ENCODE results near the gene CCDC12. TPM values are rescaled to one million over a fixed set of nuclear protein-coding genes. Genes with fewer than 3 reads are reported as not detected.

The CCDC12 gene
- polyA plus RNA-seq, 1 of the 3 experiments (the other 2 are of a cell fraction): 105 TPM

DNA sequence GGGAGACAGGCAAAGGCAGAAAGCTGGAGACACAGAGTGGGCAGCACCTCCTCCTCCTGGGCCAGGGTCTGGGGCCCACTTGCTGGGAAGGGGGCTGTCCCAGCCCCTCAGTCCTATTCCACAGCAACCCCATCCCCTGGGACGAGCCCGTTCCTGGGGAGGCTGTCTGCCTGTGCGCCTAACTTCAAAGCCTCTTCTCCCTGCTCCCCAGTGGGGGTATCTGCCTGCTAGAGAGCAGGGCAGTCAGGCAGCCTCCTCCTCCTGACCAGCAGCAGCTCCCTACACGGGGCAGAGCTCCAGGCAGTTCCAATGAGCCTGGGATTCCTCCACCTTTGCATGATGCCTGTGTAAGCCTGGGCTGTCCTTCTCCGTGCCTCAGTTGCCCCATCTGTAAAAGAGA lies 92.1 kb downstream of the CCDC12 start:
- Histone ChIP-seq H3K36me3 (replicated peaks in 1 of 2; ENCODE audit: control insufficient read depth in 1 of 2, insufficient read depth in 2 of 2, low read length in 1 of 2) (no peaks in the 10 kb centered on the region), H3K4me1 (ENCODE audit: control insufficient read depth in 1 of 2, insufficient read depth in 2 of 2, low read depth in 1 of 2, low read length in 1 of 2) (peaks cover 0 to 8% of the 10 kb centered on the region in 2 experiments; a peak in 1 of 4 replicates), H3K27ac (ENCODE audit: low read depth in 2 of 2, low read length in 1 of 2) (no peak overlapping the region), H3F3A (replicated peaks; ENCODE audit: insufficient read depth) (peaks cover 7% of the 10 kb centered on the region), H3K27me3 (ENCODE audit: insufficient read depth) (peaks cover 22% of the 10 kb centered on the region), H3K4me2 (no peak overlapping the region), H3K9ac (no peak overlapping the region), H3K9me3 (no peaks in the 10 kb centered on the region), H3K79me2 (ENCODE audit: insufficient read depth) (no peaks in the 10 kb centered on the region), H3K4me3 (ENCODE audit: low read depth in 2 of 2, low read length in 1 of 2) (no peak overlapping the region), H2AFZ (ENCODE audit: low read depth) (no peak overlapping the region), H4K20me1 (ENCODE audit: insufficient read depth) (no peaks in the 10 kb centered on the region), H3K9me2 (no peaks in the 10 kb centered on the region)
- TF ChIP-seq RFX5 (IDR thresholded peaks at IDR 0.05; ENCODE audit: low read length) (no peak), SIN3A (IDR thresholded peaks at IDR 0.05; ENCODE audit: borderline replicate concordance, low read depth, low read length) (no peak), GABPA (IDR thresholded peaks at IDR 0.05; ENCODE audit: low read depth) (no peak), FOSL2 (IDR thresholded peaks at IDR 0.05; ENCODE audit: borderline replicate concordance, low read depth) (no peak), MXI1 (IDR thresholded peaks at IDR 0.05; ENCODE audit: low read depth, low read length) (no peak), NFIC (IDR thresholded peaks at IDR 0.05; ENCODE audit: borderline replicate concordance) (no peak), RXRA (IDR thresholded peaks at IDR 0.05; ENCODE audit: borderline replicate concordance, low read depth) (no peak)
- TF ChIP-seq, protein P1, sequence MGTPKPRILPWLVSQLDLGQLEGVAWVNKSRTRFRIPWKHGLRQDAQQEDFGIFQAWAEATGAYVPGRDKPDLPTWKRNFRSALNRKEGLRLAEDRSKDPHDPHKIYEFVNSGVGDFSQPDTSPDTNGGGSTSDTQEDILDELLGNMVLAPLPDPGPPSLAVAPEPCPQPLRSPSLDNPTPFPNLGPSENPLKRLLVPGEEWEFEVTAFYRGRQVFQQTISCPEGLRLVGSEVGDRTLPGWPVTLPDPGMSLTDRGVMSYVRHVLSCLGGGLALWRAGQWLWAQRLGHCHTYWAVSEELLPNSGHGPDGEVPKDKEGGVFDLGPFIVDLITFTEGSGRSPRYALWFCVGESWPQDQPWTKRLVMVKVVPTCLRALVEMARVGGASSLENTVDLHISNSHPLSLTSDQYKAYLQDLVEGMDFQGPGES (IDR thresholded peaks at IDR 0.05; ENCODE audit: low read depth, low read length): no peak
- no peak for DNase-seq
- ChIA-PET POLR2A (no interaction called here), CTCF (interaction anchor here (1.0 to 31.0 kb wide), 4 partner anchors 10 to 179 kb away, joined by 3 to 480 read pairs (median 30); partner anchors contain the start of gene PTH1R)
- 73% methylated on average over 5 of the region's 5 CpGs for WGBS (ENCODE audit: low lambda C conversion rate)

DNA sequence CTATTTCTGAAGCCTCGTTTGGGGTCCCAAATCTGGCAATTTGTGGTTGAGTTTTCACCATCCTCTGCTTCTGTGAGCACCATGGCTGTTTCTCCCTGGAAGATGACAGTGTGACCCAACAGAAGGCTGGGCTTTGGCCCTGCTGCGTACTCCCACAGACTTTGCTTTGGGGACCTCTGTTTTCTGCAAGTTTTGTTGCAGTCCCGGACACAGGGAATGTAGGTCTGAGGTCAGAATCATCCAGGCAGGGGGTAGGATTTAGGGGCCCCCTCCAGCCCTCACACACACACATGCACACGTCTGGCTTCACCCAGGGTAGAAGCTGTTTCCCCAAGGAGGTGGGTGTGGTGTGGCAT lies 92.7 kb downstream of the CCDC12 start:
- Histone ChIP-seq H3K27ac (ENCODE audit: low read depth in 2 of 2, low read length in 1 of 2) (no peak overlapping the region), H3K79me2 (ENCODE audit: insufficient read depth) (no peaks in the 10 kb centered on the region), H4K20me1 (ENCODE audit: insufficient read depth) (no peaks in the 10 kb centered on the region), H3K9me3 (no peaks in the 10 kb centered on the region), H3K27me3 (ENCODE audit: insufficient read depth) (peaks cover 22% of the 10 kb centered on the region), H3K4me3 (ENCODE audit: low read depth in 2 of 2, low read length in 1 of 2) (no peak overlapping the region), H3K9ac (no peak overlapping the region), H3K9me2 (no peaks in the 10 kb centered on the region), H2AFZ (ENCODE audit: low read depth) (no peak overlapping the region), H3K4me2 (no peak overlapping the region), H3F3A (replicated peaks; ENCODE audit: insufficient read depth) (peaks cover 7% of the 10 kb centered on the region), H3K36me3 (replicated peaks in 1 of 2; ENCODE audit: control insufficient read depth in 1 of 2, insufficient read depth in 2 of 2, low read length in 1 of 2) (no peaks in the 10 kb centered on the region), H3K4me1 (ENCODE audit: control insufficient read depth in 1 of 2, insufficient read depth in 2 of 2, low read depth in 1 of 2, low read length in 1 of 2) (peaks cover 0 to 9% of the 10 kb centered on the region in 2 experiments; a peak in 1 of 4 replicates)
- no peak for DNase-seq
- CTCF ChIA-PET: interaction anchor here (2.5 to 31.0 kb wide), 5 partner anchors 10 to 178 kb away, joined by 9 to 480 read pairs (median 17); partner anchors contain the start of gene PTH1R
- WGBS (ENCODE audit: low lambda C conversion rate): 59% methylated on average over 4 of the region's 4 CpGs
- POLR2A ChIA-PET: no interaction called here
- TF ChIP-seq POLR2AphosphoS5 (IDR thresholded peaks at IDR 0.05; ENCODE audit: low read depth, low read length) (no peak), NRF1 (IDR thresholded peaks at IDR 0.05; ENCODE audit: low read depth, low read length) (no peak)

Measured in SK-N-SH (cell line).